GM23248 (cell line): ENCODE results near the gene SNF8. TPM values are rescaled to one million over a fixed set of nuclear protein-coding genes. Genes with fewer than 3 reads are reported as not detected.

Experiments used
- DNase-seq: peaks from one replicate; pipeline ENCODE4 v3.0.0-alpha.2; 2015
- H2AFZ ChIP-seq: fragments of 200-600 bp; sonication (generic); 2 replicates; pipeline ENCODE4 v1.6.1; 2016; ENCODE audit warnings: antibody characterized with exemption
- H3F3A ChIP-seq: fragments of 200-600 bp; sonication (generic); 2 replicates; pipeline ENCODE4 v1.6.1; 2016; ENCODE audit warnings: mild to moderate bottlenecking, antibody characterized with exemption, mixed run types; ENCODE audit not compliant: insufficient read depth
- H3K27ac ChIP-seq: fragments of 200-600 bp; sonication (generic); 2 replicates; pipeline ENCODE4 v1.5.1; 2016; ENCODE audit warnings: mild to moderate bottlenecking
- H3K27me3 ChIP-seq: fragments of 200-600 bp; sonication (generic); replicated peaks from 2 replicates; pipeline ENCODE4 v1.6.1; 2016; ENCODE audit warnings: mild to moderate bottlenecking; ENCODE audit not compliant: insufficient read depth
- H3K36me3 ChIP-seq: fragments of 200-600 bp; sonication (generic); 2 replicates; pipeline ENCODE4 v1.6.1; 2016; ENCODE audit warnings: low read depth, mild to moderate bottlenecking
- H3K4me1 ChIP-seq: fragments of 200-600 bp; sonication (generic); 2 replicates; pipeline ENCODE4 v1.6.1; 2016; ENCODE audit warnings: mild to moderate bottlenecking; ENCODE audit not compliant: insufficient read depth
- H3K4me2 ChIP-seq: fragments of 200-600 bp; sonication (generic); one replicate; pipeline ENCODE4 v1.6.1; 2016; ENCODE audit warnings: mild to moderate bottlenecking; ENCODE audit not compliant: unreplicated experiment
- H3K4me3 ChIP-seq: fragments of 200-600 bp; sonication (generic); 2 replicates; pipeline ENCODE4 v1.5.1; 2016; ENCODE audit warnings: mild to moderate bottlenecking
- H3K79me2 ChIP-seq: fragments of 200-600 bp; sonication (generic); 2 replicates; pipeline ENCODE4 v1.6.1; 2016; ENCODE audit warnings: mild to moderate bottlenecking; ENCODE audit not compliant: insufficient read depth
- H3K9ac ChIP-seq: fragments of 200-600 bp; sonication (generic); 2 replicates; pipeline ENCODE4 v1.6.1; 2016; ENCODE audit warnings: mild to moderate bottlenecking
- H3K9me2 ChIP-seq: fragments of 200-600 bp; sonication (generic); 2 replicates; pipeline ENCODE4 v1.6.1; 2016; ENCODE audit warnings: mixed run types, mild to moderate bottlenecking, moderate library complexity; ENCODE audit not compliant: insufficient read depth
- H3K9me3 ChIP-seq: fragments of 200-600 bp; sonication (generic); one replicate; pipeline ENCODE4 v1.6.1; 2017; ENCODE audit warnings: low read depth
- H4K20me1 ChIP-seq: fragments of 200-600 bp; sonication (generic); 2 replicates; pipeline ENCODE4 v1.6.0; 2016; ENCODE audit not compliant: insufficient read depth
- EZH2 ChIP-seq: fragments of 200-600 bp; sonication (generic); IDR thresholded peaks from 2 replicates; pipeline ENCODE4 v1.6.1; 2018; ENCODE audit warnings: antibody characterized with exemption, mild to moderate bottlenecking; ENCODE audit not compliant: insufficient read depth, poor library complexity, severe bottlenecking
- EZH2phosphoT487 ChIP-seq: fragments of 200-600 bp; sonication (generic); IDR thresholded peaks from 2 replicates; pipeline ENCODE4 v1.6.1; 2018; ENCODE audit warnings: antibody characterized with exemption, moderate library complexity, mild to moderate bottlenecking, low read depth; ENCODE audit not compliant: insufficient read depth
- WGBS, 2 experiments: methylation state at CpG; one replicate each; pipeline ENCODE4 v1.1.6; 2015 to 2017; ENCODE audit warnings: low lambda C conversion rate in 2 of 2, low coverage in 1 of 2; ENCODE audit errors: missing lambda C conversion rate in 2 of 2; 5-methylcytosine and 5-hydroxymethylcytosine counted together
- in situ Hi-C: fragments of 300-500 bp; cut with MboI; formaldehyde crosslinking; loops from 2 replicates; pipeline ENCODE4 v1.15.0; 2020
- polyA plus RNA-seq: library from polyadenylated mRNA; unstranded; fragments of >200 nt; fragmentation: Nextera tagmentation; extraction: Ambion mirVana; gene quantifications from 2 replicates; pipeline ENCODE4 v1.2.1, GENCODE V29; 2016
- total RNA-seq: library from RNA; depleted of rRNA; stranded (reverse); fragments of >200 nt; shearing (Covaris generic); gene quantifications from 2 replicates; pipeline ENCODE4 v1.2.3, GENCODE V29; 2014

SNF8 gene
- total and polyA plus RNA-seq, 2 experiments from 2014 or later, result 94.9 to 176 TPM

DNA sequence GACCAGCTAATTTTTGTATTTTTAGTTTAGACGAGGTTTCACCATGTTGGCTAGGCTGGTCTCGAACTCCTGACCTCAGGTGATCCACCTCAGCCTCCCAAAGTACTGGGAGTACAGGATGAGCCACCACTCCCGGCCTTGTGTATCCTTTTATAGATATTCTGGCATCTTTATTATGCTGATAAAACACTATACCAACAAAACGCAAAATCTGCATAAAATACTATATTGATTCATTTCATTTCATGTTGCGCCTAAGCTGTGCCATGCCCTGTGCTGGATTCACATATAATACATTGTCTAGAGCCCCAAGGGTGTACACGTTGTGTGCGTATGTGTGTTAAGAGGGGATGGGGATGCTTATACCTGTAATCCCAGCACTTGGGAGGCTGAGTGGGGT, 40.2 kb downstream of the SNF8 start:
- Histone ChIP-seq H4K20me1 (no peaks in the 10 kb centered on the region), H3K4me3 (no peak overlapping the region), H3K79me2 (peaks cover 21% of the 10 kb centered on the region), H2AFZ (no peak overlapping the region), H3K27me3 (no peaks in the 10 kb centered on the region), H3K36me3 (no peaks in the 10 kb centered on the region), H3K4me1 (peaks cover 15% of the 10 kb centered on the region), H3K9me2 (no peaks in the 10 kb centered on the region), H3F3A (peaks cover 14% of the 10 kb centered on the region), H3K9me3 (no peaks in the 10 kb centered on the region), H3K9ac (no peak overlapping the region), H3K27ac (no peak overlapping the region), H3K4me2 (no peak overlapping the region)
- TF ChIP-seq EZH2phosphoT487 (no peak), EZH2 (no peak)
- WGBS, 2 experiments, result 86 to 89% methylated on average over 7 of the region's 7 CpGs
- in situ Hi-C loops, result no loop called here
- DNase-seq, result no peak

DNA sequence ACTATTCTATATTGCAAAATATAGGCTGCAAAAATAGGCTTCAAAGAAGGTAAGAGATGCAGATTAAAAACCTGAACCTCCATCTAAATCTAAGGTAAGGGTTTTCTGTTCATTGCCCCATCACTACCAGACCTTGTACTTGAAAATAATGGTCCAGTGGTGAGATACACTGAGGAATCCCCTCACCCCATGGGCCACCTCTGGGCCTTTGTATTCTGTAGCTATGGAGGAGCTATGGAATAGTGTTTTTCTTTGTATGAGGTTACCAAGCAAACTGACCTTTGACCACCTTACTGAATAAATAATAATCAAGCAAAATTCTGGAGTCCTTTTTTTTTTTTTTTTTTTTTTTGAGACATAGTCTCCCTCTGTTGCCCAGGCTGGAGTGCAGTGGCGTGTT, 41.2 kb downstream of the SNF8 start:
- no peak for DNase-seq
- TF ChIP-seq EZH2phosphoT487 (no peak), EZH2 (no peak)
- H3K4me3 ChIP-seq, result no peak overlapping the region
- peaks cover 13% of the 10 kb centered on the region for H3K79me2 ChIP-seq
- no peaks in the 10 kb centered on the region for H3K36me3 ChIP-seq
- no peaks in the 10 kb centered on the region for H4K20me1 ChIP-seq
- H3K4me1 ChIP-seq, result peaks cover 15% of the 10 kb centered on the region
- H3K27ac ChIP-seq, result no peak overlapping the region
- H3K4me2 ChIP-seq, result no peak overlapping the region
- WGBS, 2 experiments, result 100% methylated on average over 1 of the region's 1 CpG
- no peaks in the 10 kb centered on the region for H3K9me2 ChIP-seq
- no peaks in the 10 kb centered on the region for H3K27me3 ChIP-seq
- in situ Hi-C loops, result no loop called here
- no peak overlapping the region for H3K9ac ChIP-seq
- H3K9me3 ChIP-seq, result no peaks in the 10 kb centered on the region
- no peak overlapping the region for H2AFZ ChIP-seq
- H3F3A ChIP-seq, result peaks cover 10% of the 10 kb centered on the region

DNA sequence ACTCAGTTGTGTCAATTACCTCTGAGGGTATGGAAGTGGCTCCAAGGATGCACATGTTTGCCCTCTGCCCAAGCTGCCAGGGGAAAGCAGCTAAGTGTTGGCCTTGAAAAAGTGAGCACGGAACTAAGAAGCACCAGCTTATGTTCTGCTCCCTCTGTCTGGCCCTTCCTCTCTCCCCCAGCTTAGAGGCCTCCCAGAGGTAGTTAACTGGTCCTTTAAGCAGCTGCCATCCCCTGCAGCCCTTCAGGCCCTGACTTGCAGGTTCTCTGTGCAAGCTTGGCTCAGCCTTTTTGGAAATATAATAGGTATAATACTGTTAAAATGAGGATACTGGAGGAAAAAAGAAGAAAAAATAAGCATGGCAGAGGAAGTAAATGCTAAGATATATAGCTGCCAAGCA, 43.4 kb downstream of the SNF8 start:
- no peak for DNase-seq

DNA sequence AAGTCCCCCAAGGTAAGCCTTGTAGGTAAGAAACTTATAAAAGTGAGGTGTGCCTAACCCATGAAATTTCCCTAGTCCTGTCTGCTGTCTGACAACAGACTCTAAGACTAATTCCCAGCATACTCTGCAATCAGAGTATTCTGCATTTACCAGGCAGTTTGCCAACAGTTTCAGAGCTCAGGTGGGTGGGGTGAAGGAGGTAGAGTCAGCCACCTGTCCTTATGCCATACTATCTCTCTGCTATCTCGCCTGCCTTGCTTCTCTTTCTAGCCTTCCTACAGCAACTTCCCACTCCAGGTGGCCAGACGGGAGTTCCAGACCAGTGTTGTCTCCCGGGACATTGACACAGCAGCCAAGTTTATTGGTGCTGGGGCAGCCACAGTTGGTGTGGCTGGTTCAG, 49.8 kb downstream of the SNF8 start:
- Histone ChIP-seq H3K4me1 (peaks cover 8% of the 10 kb centered on the region; the same call in 1 of the 2 replicates), H3F3A (peaks cover 9% of the 10 kb centered on the region; the same call in 1 of the 2 replicates), H3K9me3 (no peaks in the 10 kb centered on the region), H3K79me2 (peaks cover 26% of the 10 kb centered on the region), H3K4me2 (no peak overlapping the region), H3K27ac (no peak overlapping the region), H3K9ac (no peak overlapping the region), H3K27me3 (no peaks in the 10 kb centered on the region), H3K4me3 (no peak overlapping the region), H4K20me1 (no peaks in the 10 kb centered on the region), H3K9me2 (no peaks in the 10 kb centered on the region), H2AFZ (no peak overlapping the region), H3K36me3 (no peaks in the 10 kb centered on the region)
- in situ Hi-C loops, result no loop called here
- 81 to 85% methylated on average over 3 of the region's 3 CpGs for WGBS, 2 experiments
- TF ChIP-seq EZH2 (no peak), EZH2phosphoT487 (no peak)
- DNase-seq, result no peak

More for the DNA sequence above, 43.4 kb downstream of the SNF8 start:
- Histone ChIP-seq H3K9me3 (no peaks in the 10 kb centered on the region), H3K4me3 (no peak overlapping the region), H4K20me1 (no peaks in the 10 kb centered on the region), H3K9ac (no peak overlapping the region), H3K4me2 (no peak overlapping the region), H3K9me2 (no peaks in the 10 kb centered on the region), H3K4me1 (peaks cover 8% of the 10 kb centered on the region; the same call in 1 of the 2 replicates), H3K27ac (no peak overlapping the region), H3K79me2 (no peaks in the 10 kb centered on the region), H3F3A (peaks cover 14% of the 10 kb centered on the region), H2AFZ (no peak overlapping the region), H3K36me3 (no peaks in the 10 kb centered on the region), H3K27me3 (no peaks in the 10 kb centered on the region)
- 92 to 100% methylated on average over 1 of the region's 1 CpG for WGBS, 2 experiments
- TF ChIP-seq EZH2phosphoT487 (no peak), EZH2 (no peak)
- in situ Hi-C loops, result no loop called here
